ENCODE data around the gene RTN1. TPM values are rescaled to one million over a fixed set of nuclear protein-coding genes. Genes with fewer than 3 reads are reported as not detected.

RTN1 gene
- polyA plus RNA-seq, 2 of the 4 experiments (the other 2 are of a cell fraction): 0.09 TPM; not detected in 1

GRCh38 chr14:59565087-59565486 lies 305.5 kb downstream of the RTN1 start:
- ChIA-PET CTCF (interaction anchor here (1.3 to 1.6 kb wide), 3 partner anchors 11 to 441 kb away, joined by 3 to 4 read pairs (median 4); partner anchors contain the start of gene CCDC175), POLR2A (no interaction called here)
- WGBS (ENCODE audit: missing lambda C conversion rate): 23% methylated on average over 1 of the region's 1 CpG
- DNase-seq (ENCODE audit: low read depth in 1 of 2, low spot score in 1 of 2) (no peak), FAIRE-seq (no peak), ATAC-seq (no peak)
- TF ChIP-seq HES2 (IDR thresholded peaks at IDR 0.05) (no peak), JUN (IDR thresholded peaks at IDR 0.05) (no peak), BCL3 (IDR thresholded peaks at IDR 0.05) (no peak), CHD4 (IDR thresholded peaks at IDR 0.05; ENCODE audit: borderline replicate concordance) (no peak), SREBF2 (IDR thresholded peaks at IDR 0.05) (no peak)
- Histone ChIP-seq H3K4me3 (no peak overlapping the region), H3K4me2 (no peak overlapping the region), H3K27ac (no peak overlapping the region), H3K4me1 (no peaks in the 10 kb centered on the region), H3K9me3 (no peaks in the 10 kb centered on the region)

GRCh38 chr14:59564366-59564765 lies 306.2 kb downstream of the RTN1 start:
- POLR2A ChIA-PET: no interaction called here
- TF ChIP-seq HOXA7 (CRISPR knock-in tag; IDR thresholded peaks at IDR 0.05) (no peak), CBX2 (IDR thresholded peaks at IDR 0.05; ENCODE audit: borderline replicate concordance, low read depth) (no peak), RFX5 (IDR thresholded peaks at IDR 0.05) (no peak), BCL3 (IDR thresholded peaks at IDR 0.05) (no peak), FOSL2 (IDR thresholded peaks at IDR 0.05) (no peak), FOSL2 (CRISPR knock-in tag; IDR thresholded peaks at IDR 0.05) (no peak), EHF (CRISPR knock-in tag; IDR thresholded peaks at IDR 0.05) (no peak), FOSB (CRISPR knock-in tag; IDR thresholded peaks at IDR 0.05) (no peak), EP300 (IDR thresholded peaks at IDR 0.05) (no peak), ZSCAN20 (CRISPR knock-in tag; IDR thresholded peaks at IDR 0.05) (no peak), GATA3 (IDR thresholded peaks at IDR 0.05; ENCODE audit: borderline replicate concordance) (no peak)
- 46% methylated on average over 2 of the region's 2 CpGs for WGBS (ENCODE audit: missing lambda C conversion rate)
- Histone ChIP-seq H3K4me1 (no peaks in the 10 kb centered on the region), H3K9me3 (no peaks in the 10 kb centered on the region), H3K27ac (no peak overlapping the region), H3K4me2 (no peak overlapping the region), H3K4me3 (no peak overlapping the region)
- FAIRE-seq (no peak), DNase-seq (ENCODE audit: low read depth in 1 of 2, low spot score in 1 of 2) (no peak), ATAC-seq (no peak)
- CTCF ChIA-PET: interaction anchor here (1.4 kb wide), 1 partner anchor 12 kb away, joined by 4 read pairs; the partner anchor contains the start of gene CCDC175

GRCh38 chr14:59547310-59547709 lies 323.3 kb downstream of the RTN1 start:
- Histone ChIP-seq H3K9me3 (0 out of 3 replicates have a peak, but pooled peaks cover 3% of the 10 kb centered on the region), H3K4me3 (no peak overlapping the region), H3K4me1 (no peaks in the 10 kb centered on the region), H3K4me2 (no peak overlapping the region), H3K27ac (no peak overlapping the region)
- FAIRE-seq: no peak
- no peak for ATAC-seq
- ChIA-PET CTCF (interaction anchor here (1.4 to 2.5 kb wide), 2 partner anchors 30 to 40 kb away, joined by 4 to 9 read pairs; partner anchors contain the start of gene CCDC175), POLR2A (no interaction called here)
- 10% methylated on average over 2 of the region's 2 CpGs for WGBS (ENCODE audit: missing lambda C conversion rate)
- TF ChIP-seq HES2 (IDR thresholded peaks at IDR 0.05) (no peak), RNF2 (IDR thresholded peaks at IDR 0.05; ENCODE audit: borderline replicate concordance, low read depth) (no peak), GATA3 (IDR thresholded peaks at IDR 0.05; ENCODE audit: borderline replicate concordance) (no peak), EHF (CRISPR knock-in tag; IDR thresholded peaks at IDR 0.05) (no peak), RAD21 (conservative IDR thresholded peaks at IDR 0.05 in 1 of 2, IDR thresholded peaks at IDR 0.05 in 1 of 2) (no peak), POLR2AphosphoS2 (conservative IDR thresholded peaks at IDR 0.05; ENCODE audit: low read length) (no peak), PBX3 (IDR thresholded peaks at IDR 0.05) (no peak), HDAC2 (IDR thresholded peaks at IDR 0.05) (no peak), EHMT2 (IDR thresholded peaks at IDR 0.05; ENCODE audit: low read depth) (no peak)
- no peak for DNase-seq (ENCODE audit: low read depth in 1 of 2, low spot score in 1 of 2)

Small RNA genes within 50 kb of the gene (small RNA-seq; reads per million reads assigned to genes)
- gene MIR5586: 0 reads per million in 6 experiments

Other genes with a start within 250 kb of the RTN1 start
- not detected in 2 replicates for gene LRRC9, start 49.4 kb upstream of the RTN1 start, polyA plus RNA-seq (2011; rRNA removed)
- gene LRRC9, start 49.4 kb upstream of the RTN1 start, polyA plus RNA-seq (2017; fragmentation: RNase III; extraction: RNeasy Plus Mini Kit Qiagen cat#74134 plus additional on column Dnase treatment): not detected in 3 replicates
- gene PCNX4, start 221.1 kb upstream of the RTN1 start, polyA plus RNA-seq (2011; rRNA removed): 51.0 and 94.5 TPM in 2 replicates
- 24.2 to 26.0 TPM (median 24.4 TPM) in 3 replicates for gene PCNX4, start 221.1 kb upstream of the RTN1 start, polyA plus RNA-seq (2017; fragmentation: RNase III; extraction: RNeasy Plus Mini Kit Qiagen cat#74134 plus additional on column Dnase treatment)